22Rv1 (cell line): ENCODE results near the gene KIAA1671.

Experiments
- ZFX ChIP-seq: fragments of 450-650 bp; IDR thresholded peaks from 2 replicates; pipeline ENCODE4 v1.6.1; 2017; ENCODE audit warnings: antibody characterized with exemption, borderline replicate concordance
- TF ChIP-seq, protein P1 (sequence below): fragments of 450-650 bp; IDR thresholded peaks from 2 replicates; pipeline ENCODE4 v1.5.1; 2017; ENCODE audit warnings: mild to moderate bottlenecking

DNA sequence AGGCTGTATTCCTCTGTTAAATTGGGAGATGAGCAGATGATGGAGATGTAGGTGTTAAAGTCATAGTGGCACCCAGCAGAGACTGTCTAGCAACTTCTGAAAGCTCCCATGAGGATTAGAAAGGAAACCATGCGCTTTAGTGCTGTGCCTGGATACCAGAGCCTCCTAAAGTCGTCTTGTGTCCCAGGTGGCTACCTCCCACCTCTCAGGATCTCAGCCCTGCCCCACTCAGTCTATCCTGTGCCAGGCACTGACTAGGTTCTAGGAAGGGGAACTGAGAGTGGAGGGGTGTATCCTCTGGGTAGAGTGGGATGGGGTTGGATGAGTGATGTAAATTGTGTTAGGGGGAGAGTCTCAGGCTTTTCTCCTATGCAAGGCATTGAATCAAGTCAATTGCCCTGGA lies 60.2 kb downstream of the KIAA1671 start:
- TF ChIP-seq, protein P1, sequence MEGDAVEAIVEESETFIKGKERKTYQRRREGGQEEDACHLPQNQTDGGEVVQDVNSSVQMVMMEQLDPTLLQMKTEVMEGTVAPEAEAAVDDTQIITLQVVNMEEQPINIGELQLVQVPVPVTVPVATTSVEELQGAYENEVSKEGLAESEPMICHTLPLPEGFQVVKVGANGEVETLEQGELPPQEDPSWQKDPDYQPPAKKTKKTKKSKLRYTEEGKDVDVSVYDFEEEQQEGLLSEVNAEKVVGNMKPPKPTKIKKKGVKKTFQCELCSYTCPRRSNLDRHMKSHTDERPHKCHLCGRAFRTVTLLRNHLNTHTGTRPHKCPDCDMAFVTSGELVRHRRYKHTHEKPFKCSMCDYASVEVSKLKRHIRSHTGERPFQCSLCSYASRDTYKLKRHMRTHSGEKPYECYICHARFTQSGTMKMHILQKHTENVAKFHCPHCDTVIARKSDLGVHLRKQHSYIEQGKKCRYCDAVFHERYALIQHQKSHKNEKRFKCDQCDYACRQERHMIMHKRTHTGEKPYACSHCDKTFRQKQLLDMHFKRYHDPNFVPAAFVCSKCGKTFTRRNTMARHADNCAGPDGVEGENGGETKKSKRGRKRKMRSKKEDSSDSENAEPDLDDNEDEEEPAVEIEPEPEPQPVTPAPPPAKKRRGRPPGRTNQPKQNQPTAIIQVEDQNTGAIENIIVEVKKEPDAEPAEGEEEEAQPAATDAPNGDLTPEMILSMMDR, result no peak
- TF ChIP-seq ZFX, result no peak
